ENCODE measurements around the gene TNFRSF6B.
A peak's percentile ranks its signal among the peaks of the same experiment; 100 is the strongest.

Gene TNFRSF6B

DNA sequence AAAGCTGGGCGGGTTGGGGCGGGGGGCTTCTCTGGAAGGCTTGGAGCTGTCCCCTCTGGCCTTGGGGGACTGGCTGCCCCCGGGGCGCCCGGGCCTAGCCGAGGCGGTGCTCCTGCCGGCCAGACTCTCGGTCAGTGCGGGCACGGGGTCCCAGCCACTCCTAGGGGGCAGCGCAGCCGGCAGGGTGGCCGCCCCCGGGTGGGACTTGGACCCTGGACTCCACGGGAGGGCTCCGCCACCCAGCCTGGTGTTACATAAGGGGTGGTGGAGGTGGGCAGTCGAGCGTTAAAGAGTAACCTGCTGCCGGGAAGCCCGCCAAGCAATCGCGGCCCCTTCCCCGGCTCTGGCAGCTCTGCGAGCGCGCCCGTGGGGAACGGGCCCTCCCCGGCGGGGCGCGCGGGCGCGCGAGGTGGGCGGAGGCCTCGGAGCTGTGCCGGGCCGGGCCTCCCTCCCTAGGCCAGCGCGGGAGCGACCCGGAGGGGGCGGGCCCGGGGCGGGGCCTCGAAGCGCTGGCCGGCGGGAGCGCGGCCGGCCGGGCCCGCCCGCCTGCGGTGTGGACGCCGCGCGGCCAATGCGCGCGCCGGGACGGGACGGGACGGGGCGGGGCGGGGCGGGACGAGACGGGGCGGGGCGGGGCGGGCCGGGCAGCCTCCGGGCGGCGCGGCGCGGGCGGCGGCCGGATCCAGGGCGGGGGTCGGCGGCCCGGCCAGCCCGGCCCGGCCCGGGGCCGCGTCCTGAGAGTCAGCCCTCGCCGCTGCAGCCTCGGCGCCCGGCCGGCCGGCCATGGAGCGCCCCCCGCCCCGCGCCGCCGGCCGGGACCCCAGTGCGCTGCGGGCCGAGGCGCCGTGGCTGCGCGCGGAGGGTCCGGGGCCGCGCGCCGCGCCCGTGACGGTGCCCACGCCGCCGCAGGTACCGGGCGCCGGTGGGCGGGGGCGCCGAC is 42.9 kb downstream of the TNFRSF6B start, which contains the start of gene SLC2A4RG:
TSS of gene SLC2A4RG (plus strand) at position 647 of the 940 bp plus-strand sequence. CDS start at position 784, 137 bp downstream.
- DNase-seq (ENCODE audit: low read depth): peak; percentile 57

DNA sequence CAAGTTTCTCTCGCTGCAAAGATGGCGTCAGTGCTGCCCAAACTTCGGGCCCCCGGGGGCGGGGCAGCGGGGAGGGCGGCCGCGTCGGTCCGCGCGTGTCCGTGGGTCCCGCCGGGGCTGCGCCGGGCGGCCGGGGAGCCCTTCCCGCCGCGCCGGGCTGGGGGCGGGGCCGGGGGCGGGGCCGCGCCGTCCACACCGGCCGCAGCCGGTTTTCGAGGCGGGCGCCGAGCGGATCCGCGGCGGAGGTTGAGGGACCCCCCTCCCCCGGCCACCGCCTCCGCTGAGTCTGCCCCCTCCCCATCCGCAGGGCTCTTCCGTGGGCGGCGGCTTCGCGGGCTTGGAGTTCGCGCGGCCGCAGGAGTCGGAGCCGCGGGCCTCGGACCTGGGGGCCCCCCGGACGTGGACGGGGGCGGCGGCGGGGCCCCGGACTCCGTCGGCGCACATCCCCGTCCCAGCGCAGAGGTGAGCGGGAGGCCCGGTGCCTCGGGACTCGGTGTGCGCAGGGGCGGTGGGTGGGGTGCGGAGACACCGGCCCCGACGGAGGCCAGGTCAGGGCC is 43.7 kb downstream of the TNFRSF6B start:
- no peak for DNase-seq (ENCODE audit: low read depth)

GRCh38 chr20:63740627-63741353 is 44.3 kb downstream of the TNFRSF6B start:
- DNase-seq (ENCODE audit: low read depth): no peak

- no peak for DNase-seq (ENCODE audit: low read depth)
Measured at GRCh38 chr20:63741354-63741675, 44.9 kb downstream of the TNFRSF6B start.

GRCh38 chr20:63741676-63742380 is 45.4 kb downstream of the TNFRSF6B start:
- DNase-seq (ENCODE audit: low read depth): no peak

DNA sequence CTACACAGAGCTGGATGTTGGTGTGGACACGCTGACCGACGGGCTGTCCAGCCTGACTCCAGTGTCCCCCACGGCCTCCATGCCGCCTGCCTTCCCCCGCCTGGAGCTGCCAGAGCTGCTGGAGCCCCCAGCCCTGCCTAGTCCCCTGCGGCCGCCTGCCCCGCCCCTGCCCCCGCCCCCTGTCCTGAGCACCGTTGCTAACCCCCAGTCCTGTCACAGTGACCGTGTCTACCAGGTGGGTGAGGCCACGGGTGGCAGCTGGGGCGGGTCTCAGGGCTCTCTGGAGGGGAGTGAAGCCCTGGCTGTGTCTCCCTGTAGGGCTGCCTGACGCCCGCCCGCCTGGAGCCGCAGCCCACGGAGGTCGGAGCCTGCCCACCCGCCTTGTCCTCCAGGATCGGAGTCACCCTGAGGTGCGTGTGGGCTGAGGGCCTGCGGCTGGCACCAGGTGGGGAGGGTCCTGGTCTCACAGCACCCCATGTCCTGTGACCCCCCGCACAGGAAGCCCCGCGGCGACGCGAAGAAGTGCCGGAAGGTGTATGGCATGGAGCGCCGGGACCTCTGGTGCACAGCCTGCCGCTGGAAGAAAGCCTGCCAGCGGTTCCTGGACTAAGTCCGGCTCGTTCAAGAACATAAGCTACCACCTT is 46.1 kb downstream of the TNFRSF6B start:
- DNase-seq (ENCODE audit: low read depth): no peak

GRCh38 chr20:63743210-63743970 is 46.9 kb downstream of the TNFRSF6B start:
- no peak for DNase-seq (ENCODE audit: low read depth)

GRCh38 chr20:63744158-63744557 is 47.7 kb downstream of the TNFRSF6B start:
- no peak for DNase-seq (ENCODE audit: low read depth)

GRCh38 chr20:63744574-63745423 is 48.3 kb downstream of the TNFRSF6B start:
- DNase-seq (ENCODE audit: low read depth): no peak

DNA sequence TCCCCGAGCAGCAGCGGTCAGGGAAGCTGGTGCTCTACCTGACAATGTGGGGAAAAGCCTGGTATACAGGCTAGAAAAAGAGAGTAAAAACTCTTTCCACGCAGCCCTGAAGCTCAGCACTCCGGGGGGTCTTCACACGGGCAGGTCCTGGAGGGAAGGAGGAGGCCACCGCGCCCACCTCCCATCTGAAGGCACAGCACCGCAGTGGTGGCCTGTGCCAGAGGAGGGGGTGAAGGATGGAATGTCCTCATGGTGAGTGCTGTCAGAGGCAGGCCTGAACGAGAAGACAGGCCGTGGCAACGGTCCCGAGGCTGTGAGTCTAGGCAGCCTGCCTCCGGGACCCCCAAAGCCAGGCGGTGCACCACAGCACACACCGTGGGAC is 49.0 kb downstream of the TNFRSF6B start:
- DNase-seq (ENCODE audit: low read depth): no peak

- DNase-seq (ENCODE audit: low read depth): no peak
Measured at GRCh38 chr20:63745961-63746731, 49.7 kb downstream of the TNFRSF6B start.

DNA sequence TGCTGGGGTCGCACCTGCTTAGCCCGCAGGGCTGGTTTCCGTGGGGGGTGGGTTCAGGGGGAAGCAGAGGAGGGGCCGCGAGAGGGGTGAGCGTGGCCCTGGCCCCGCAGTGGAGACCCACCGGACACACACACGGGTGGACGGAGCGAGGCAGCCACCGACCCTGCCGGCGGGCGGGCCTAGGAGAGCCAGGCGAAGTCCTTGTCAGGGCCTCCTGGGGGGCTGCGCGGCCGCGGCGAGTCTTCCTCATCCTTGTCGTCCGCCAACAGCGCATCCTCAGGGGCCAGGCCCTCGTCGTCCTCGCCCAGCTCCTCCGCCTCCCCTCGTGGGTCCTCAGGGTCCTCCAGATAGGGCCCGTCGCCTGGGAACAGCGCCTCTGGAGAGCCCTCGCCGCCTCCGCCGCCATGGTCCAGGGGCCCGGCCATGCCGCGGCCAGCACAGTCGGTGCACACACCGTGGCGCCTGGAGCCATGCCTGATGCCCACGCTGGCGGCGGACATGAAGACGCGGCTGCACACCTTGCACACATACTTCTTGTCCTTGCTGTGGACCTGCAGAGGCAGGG is 50.4 kb downstream of the TNFRSF6B start:
- DNase-seq (ENCODE audit: low read depth): no peak

- DNase-seq (ENCODE audit: low read depth): no peak
Measured at GRCh38 chr20:63747622-63748069, 51.2 kb downstream of the TNFRSF6B start.
